Esophagus muscularis mucosa (tissue), 3 donors: ENCODE results near the gene OR2B2.
"Not testable (repeated sequence)": the region's sequence is repeated elsewhere in the genome, so short reads cannot be mapped to it uniquely, and the experiment has no call there.

ENCODE experiments used
- CTCF ChIP-seq, 3 experiments: fragments of 200-600 bp in 2 of 3; fragments of 450-650 bp in 1 of 3; sonication (generic) in 2 of 3; IDR thresholded peaks; one replicate each; pipeline ENCODE4 v1.5.1; 2017 to 2019; ENCODE audit warnings: antibody characterized with exemption in 3 of 3, mild to moderate bottlenecking in 2 of 3, moderate library complexity in 1 of 3
- POLR2A ChIP-seq: fragments of 450-650 bp; IDR thresholded peaks from one replicate; pipeline ENCODE4 v1.6.1; 2017; ENCODE audit warnings: antibody characterized with exemption, moderate library complexity, mild to moderate bottlenecking, low read depth
- POLR2AphosphoS5 ChIP-seq, 2 donors: sonication (generic); formaldehyde crosslinking; IDR thresholded peaks; one replicate each; pipeline ENCODE4 v1.6.1; 2017; ENCODE audit warnings: antibody characterized with exemption in 2 of 2

GRCh38 chr6:27929930-27930329, 17.7 kb upstream of the OR2B2 start:
- TF ChIP-seq CTCF (IDR thresholded peaks at IDR 0.05); POLR2AphosphoS5 (IDR thresholded peaks at IDR 0.05); POLR2A: not testable (repeated sequence)
